NB4 (cell line): ENCODE data around the gene FBXL12.

ENCODE experiments used
- DNase-seq: peaks from one replicate; pipeline ENCODE4 v3.0.0; 2010; ENCODE audit warnings: low read depth
- H3K4me3 ChIP-seq: one replicate; pipeline ENCODE4 v1.5.1; 2011; ENCODE audit warnings: mild to moderate bottlenecking, low read depth, low read length, moderate library complexity
- MYC ChIP-seq: IDR thresholded peaks from 2 replicates; pipeline ENCODE4 v1.6.1; 2011; ENCODE audit warnings: low read depth, low read length
- POLR2A ChIP-seq: IDR thresholded peaks from 2 replicates; pipeline ENCODE4 v1.6.1; 2011; ENCODE audit warnings: mild to moderate bottlenecking; ENCODE audit not compliant: insufficient read length; ENCODE audit errors: extremely low read depth
- TF ChIP-seq, protein P1 (sequence below): IDR thresholded peaks from 2 replicates; pipeline ENCODE4 v1.6.1; 2011; ENCODE audit warnings: low read depth, low read length
- TF ChIP-seq, protein P2 (sequence below): IDR thresholded peaks from one replicate; pipeline ENCODE4 v1.5.1; 2012; ENCODE audit warnings: low read depth, low read length

FBXL12 gene

DNA sequence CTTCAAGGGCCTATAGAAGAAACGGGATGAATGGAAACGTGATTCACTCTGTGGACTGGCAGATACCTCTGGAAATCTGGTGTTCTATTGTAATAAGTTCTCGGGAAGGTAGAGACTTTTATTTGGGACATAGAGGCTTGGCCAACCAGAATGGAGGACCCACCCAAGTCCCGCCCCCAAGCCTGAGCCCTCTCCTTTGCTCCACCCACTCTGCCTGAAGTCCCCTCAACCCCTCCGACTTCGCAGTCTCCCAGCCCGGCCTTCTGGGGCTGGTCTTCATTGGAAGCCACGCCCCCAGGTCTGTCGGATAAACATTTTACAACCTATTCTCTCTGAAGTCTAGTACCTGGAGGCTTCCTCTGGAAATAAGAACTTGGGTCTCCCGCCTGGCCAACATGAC, 16.9 kb downstream of the FBXL12 start:
- no peak overlapping the region for H3K4me3 ChIP-seq
- TF ChIP-seq MYC (no peak), POLR2A (no peak)
- TF ChIP-seq, protein P1, sequence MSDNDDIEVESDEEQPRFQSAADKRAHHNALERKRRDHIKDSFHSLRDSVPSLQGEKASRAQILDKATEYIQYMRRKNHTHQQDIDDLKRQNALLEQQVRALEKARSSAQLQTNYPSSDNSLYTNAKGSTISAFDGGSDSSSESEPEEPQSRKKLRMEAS = no peak
- TF ChIP-seq, protein P2, sequence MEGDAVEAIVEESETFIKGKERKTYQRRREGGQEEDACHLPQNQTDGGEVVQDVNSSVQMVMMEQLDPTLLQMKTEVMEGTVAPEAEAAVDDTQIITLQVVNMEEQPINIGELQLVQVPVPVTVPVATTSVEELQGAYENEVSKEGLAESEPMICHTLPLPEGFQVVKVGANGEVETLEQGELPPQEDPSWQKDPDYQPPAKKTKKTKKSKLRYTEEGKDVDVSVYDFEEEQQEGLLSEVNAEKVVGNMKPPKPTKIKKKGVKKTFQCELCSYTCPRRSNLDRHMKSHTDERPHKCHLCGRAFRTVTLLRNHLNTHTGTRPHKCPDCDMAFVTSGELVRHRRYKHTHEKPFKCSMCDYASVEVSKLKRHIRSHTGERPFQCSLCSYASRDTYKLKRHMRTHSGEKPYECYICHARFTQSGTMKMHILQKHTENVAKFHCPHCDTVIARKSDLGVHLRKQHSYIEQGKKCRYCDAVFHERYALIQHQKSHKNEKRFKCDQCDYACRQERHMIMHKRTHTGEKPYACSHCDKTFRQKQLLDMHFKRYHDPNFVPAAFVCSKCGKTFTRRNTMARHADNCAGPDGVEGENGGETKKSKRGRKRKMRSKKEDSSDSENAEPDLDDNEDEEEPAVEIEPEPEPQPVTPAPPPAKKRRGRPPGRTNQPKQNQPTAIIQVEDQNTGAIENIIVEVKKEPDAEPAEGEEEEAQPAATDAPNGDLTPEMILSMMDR = no peak
- peak; percentile 37 for DNase-seq

DNA sequence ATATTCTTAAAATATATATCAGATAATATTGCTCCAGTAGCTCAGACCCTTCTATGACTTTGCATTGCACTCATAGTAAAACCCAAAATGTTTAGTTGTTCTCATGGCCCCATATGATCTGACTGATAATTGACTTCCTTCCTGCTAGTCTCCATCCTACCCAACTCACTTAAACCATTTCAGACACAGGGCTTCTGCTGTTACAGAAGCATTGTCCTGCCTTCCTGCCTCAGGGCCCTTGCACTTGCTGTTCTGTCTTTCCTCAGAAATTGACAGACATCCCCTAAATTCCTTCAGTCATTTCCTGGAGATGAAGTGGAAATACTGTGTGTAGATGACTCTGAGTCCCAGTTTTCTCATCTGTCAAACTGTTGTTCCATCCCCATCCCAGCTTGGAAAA, 19.7 kb downstream of the FBXL12 start:
- peak; percentile 56 for DNase-seq
- TF ChIP-seq MYC = 0 out of 2 replicates have a peak, but pooled peaks have one; percentile 15
- TF ChIP-seq, protein P1 = no peak
- no peak overlapping the region for H3K4me3 ChIP-seq

DNA sequence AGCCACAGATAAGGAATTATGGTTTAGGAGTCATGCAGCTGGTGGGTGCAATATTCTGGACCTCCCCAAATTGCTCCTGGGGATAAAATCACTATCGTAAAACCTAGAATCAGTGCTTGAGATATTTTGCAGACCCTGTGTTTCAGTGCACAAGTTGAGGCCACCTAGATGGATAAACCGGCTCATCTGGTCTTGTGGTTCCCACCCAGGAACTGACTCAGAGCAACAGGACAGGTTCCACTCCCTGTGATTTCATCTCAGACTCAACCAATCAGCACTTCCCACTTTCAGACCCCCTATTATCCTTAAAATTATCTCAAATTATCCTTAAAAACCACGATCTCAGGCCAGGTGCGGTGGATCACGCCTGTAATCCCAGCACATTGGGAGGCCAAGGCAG, 21.0 kb downstream of the FBXL12 start:
- TF ChIP-seq, protein P1 = no peak
- TF ChIP-seq POLR2A (no peak), MYC (no peak)
- DNase-seq = peak; percentile 52
- no peak overlapping the region for H3K4me3 ChIP-seq

DNA sequence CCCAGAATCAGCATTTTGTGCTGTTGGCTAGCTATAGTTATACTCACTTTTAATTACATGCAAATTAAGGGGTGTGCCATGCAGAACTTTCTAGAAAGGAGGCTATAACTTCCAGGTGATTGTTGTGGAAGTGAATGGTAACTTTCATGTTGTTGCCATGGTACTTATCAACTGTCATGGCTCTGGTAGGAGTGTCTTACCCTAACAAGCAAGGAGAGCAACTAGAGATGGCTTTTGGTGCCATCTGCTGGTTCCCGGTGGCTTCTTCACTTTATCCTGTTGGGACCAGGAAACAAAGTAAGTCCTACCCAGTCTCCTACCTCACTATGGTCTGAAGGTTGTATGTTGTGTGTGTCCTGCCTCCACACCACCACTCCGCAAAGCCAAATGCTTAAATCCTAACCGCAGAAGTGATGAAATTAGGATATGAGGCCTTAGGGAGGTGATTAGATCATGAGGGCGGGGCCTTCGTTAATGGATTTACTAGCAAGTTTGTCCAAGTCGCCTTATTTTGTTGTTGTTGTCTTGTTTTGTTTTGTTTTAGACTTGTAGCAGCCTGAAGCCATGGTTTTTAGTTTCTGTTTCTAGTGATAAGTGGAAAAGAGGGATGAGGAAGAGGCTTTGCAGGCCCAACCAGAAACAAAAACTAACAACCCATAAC, 22.6 kb downstream of the FBXL12 start:
- DNase-seq = peak; percentile 99
- peak overlapping the region; percentile 14 for H3K4me3 ChIP-seq
- TF ChIP-seq, protein P2 = peak; percentile 99
- TF ChIP-seq, protein P1 = peak; percentile 35; the same call in 1 of the 2 replicates
- TF ChIP-seq POLR2A = no peak
- peak; percentile 35; the same call in 1 of the 2 replicates for TF ChIP-seq MYC

DNA sequence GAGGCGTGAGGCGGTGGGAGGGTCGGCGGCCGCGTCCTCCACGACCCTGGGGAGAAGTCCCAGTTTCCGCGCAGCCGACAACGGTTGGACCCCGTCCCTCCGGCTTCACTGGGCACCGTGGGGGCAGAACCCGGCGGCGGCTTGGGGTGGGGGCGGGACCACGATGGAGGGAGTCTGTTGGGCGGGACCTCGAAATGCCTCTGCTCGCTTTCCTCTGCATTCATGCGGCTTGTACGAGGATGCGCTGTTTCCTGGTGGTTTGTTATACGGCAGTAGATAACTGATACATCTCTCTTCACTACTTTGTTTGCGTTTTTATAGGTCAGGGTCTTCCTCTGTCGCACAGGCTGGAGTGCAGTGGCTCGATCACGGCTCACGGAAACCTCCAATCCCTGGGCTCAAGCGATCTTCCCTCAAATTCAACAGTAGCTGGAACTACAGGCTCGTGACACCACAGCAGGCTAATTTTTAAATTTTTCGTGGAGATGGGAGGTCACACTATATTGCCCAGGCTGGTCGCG, 25.7 kb downstream of the FBXL12 start:
- TF ChIP-seq, protein P2 = no peak
- no peak for TF ChIP-seq MYC
- TF ChIP-seq, protein P1 = no peak
- no peak for TF ChIP-seq POLR2A
- H3K4me3 ChIP-seq = peak overlapping the region; percentile 60
- DNase-seq = peak; percentile 78

DNA sequence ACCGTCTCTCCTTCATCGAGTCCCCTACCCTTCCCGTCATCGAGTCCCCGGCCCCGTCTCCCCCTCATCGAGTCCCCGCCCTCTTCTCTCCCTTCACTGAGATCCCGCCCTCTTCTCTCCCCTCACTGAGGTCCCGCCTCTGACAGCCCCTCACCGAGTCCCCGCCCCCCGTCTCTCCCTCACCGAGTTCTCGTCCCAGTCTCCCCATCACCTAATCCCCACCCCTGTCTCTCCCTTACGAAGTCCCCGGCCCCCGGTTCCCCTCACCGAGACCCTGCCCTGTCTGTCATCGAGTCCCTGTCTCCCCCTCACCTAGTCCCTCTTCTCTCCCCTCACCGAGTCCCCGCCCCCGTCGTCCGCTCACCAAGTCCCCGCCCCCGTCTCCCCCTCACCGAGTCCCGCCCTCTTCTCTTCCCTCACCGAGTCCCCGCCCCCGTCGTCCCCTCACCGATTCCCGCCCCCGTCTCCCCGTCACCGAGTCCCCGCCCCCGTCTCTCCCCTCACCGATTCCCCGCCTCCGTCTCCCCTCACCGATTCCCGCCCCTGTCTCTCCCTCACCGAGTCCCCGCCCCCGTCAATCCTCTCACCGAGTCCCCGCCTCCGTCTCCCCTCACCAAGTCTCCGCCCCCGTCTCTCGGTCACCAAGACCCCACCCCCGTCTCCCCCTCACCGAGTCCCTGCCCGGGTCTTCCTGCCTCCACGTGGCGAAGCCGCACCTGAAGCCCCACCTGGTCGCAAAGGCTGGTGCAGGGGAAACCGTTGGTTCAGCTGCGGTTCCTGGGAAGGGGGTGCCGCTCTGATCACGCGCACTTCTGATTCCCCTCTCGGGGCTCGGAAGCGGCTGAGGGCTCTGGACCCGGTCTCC, 26.4 kb downstream of the FBXL12 start:
- TF ChIP-seq, protein P2 = no peak
- TF ChIP-seq POLR2A = no peak
- no peak for TF ChIP-seq MYC
- TF ChIP-seq, protein P1 = no peak
- peak overlapping the region; percentile 61 for H3K4me3 ChIP-seq
- peak; percentile 99 for DNase-seq
